Right lobe of liver (tissue), 6 donors: ENCODE results near the gene EEFSEC. TPM values are rescaled to one million over a fixed set of nuclear protein-coding genes. Genes with fewer than 3 reads are reported as not detected.

ENCODE experiments used
- ATAC-seq, 4 donors: fragments of 200-7000 bp; cut with Tn5 transposase; one replicate each; pipeline ENCODE4 v1.9.1; 2020; ENCODE audit warnings: mild to moderate bottlenecking in 4 of 4, moderate library complexity in 4 of 4
- DNase-seq, 3 donors: peaks; one replicate each; pipeline ENCODE4 v3.0.0-alpha.2; 2020
- H3K27ac ChIP-seq, 3 donors: fragments of 200-600 bp; one replicate each; pipeline ENCODE4 v1.8.0; 2022
- H3K27me3 ChIP-seq, 2 donors: fragments of 200-600 bp; one replicate each; pipeline ENCODE4 v1.8.0; 2022
- H3K36me3 ChIP-seq, 4 donors: fragments of 200-600 bp; sonication (generic) in 1 of 4; one replicate each; pipeline versions ENCODE4 v1.5.1 to v1.8.0; 2017 to 2022; ENCODE audit warnings: control low read depth in 1 of 4
- H3K4me1 ChIP-seq, 4 donors: fragments of 200-600 bp; sonication (generic) in 1 of 4; one replicate each; pipeline versions ENCODE4 v1.5.1 to v1.8.0; 2017 to 2022; ENCODE audit warnings: control low read depth in 1 of 4
- H3K4me3 ChIP-seq, 3 donors: fragments of 200-600 bp; one replicate each; pipeline ENCODE4 v1.8.0; 2022
- H3K9me3 ChIP-seq, 4 donors: fragments of 200-600 bp; sonication (generic) in 1 of 4; one replicate each; pipeline versions ENCODE4 v1.5.1 to v1.8.0; 2017 to 2022; ENCODE audit warnings: control low read depth in 1 of 4
- CTCF ChIP-seq, 4 donors: fragments of 200-600 bp in 3 of 4; fragments of 450-650 bp in 1 of 4; IDR thresholded peaks; one replicate each; pipeline versions ENCODE4 v1.5.1 to v1.8.0; 2016 to 2022; ENCODE audit warnings: antibody characterized with exemption in 4 of 4, mild to moderate bottlenecking in 2 of 4
- POLR2A ChIP-seq: fragments of 450-650 bp; IDR thresholded peaks from one replicate; pipeline ENCODE4 v1.6.1; 2017; ENCODE audit warnings: antibody characterized with exemption, mild to moderate bottlenecking
- WGBS: methylation state at CpG from one replicate; pipeline ENCODE4 v1.1.6; 2018; ENCODE audit warnings: low coverage, low lambda C conversion rate; ENCODE audit not compliant: insufficient coverage; ENCODE audit errors: missing lambda C conversion rate; 5-methylcytosine and 5-hydroxymethylcytosine counted together
- intact Hi-C, 2 donors: fragments of 100-400 bp; cut with DNase I; formaldehyde crosslinking; loops; one replicate each; pipeline versions ENCODE4 v1.11.2 to v1.14.1; 2022
- total RNA-seq, 6 experiments: library from RNA; depleted of rRNA in 2 of 6; stranded (reverse); fragments of >200 nt in 2 of 6; fragmentation: NEBNext Ultra II Directional in 3 of 6; extraction: Animal tissue kit (Norgen Biotek cat#: 25700) in 3 of 6; gene quantifications; one replicate each; pipeline versions ENCODE4 v1.1.0 to v1.2.4, GENCODE V29; 2016 to 2023
- donor health status: DM: no; HTN: yes; CAD: no.
- donor health status: DM: no; HTN: no; CAD: no.
- donor health status: DM: no; HTN: no; CAD: no.
- donor health status: DM: no; HTN: yes; CAD: no.
- donor health status: DM: no; HTN: yes; CAD: no.

Gene EEFSEC
- total RNA-seq, 6 experiments from 2014 or later, result 10.1 to 24.0 (median 13.4) TPM

- Histone ChIP-seq H3K4me3 (no peak overlapping the region), H3K27me3 (no peaks in the 10 kb centered on the region)
These were observed 34.2 kb downstream of the EEFSEC start for GRCh38 chr3:128187495-128187894.

DNA sequence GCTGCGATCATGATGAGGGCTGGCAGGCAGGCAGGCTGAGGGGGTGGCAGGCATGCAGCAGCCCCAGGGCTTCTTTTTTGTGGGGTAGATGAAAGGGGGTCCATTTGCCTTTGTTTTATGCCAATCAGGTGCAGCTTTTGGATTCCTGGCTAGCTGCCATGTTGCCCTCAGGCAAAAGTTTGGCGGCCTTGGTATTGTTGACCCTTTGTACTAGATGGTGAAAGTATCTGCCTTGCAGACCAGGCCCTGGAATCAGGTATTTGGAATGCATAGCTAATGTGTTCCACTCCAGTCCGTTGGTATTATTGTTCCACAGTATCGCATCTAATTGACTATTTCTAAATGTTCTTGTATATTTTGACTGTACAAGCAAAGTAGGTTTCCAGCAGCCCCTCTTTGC is 35.0 kb downstream of the EEFSEC start:
- H3K27me3 ChIP-seq, result no peaks in the 10 kb centered on the region
- H3K9me3 ChIP-seq, result no peaks in the 10 kb centered on the region
- H3K36me3 ChIP-seq, result no peaks in the 10 kb centered on the region
- intact Hi-C loops, result no loop called here
- TF ChIP-seq CTCF (IDR thresholded peaks at IDR 0.05) (no peak), POLR2A (no peak)
- H3K4me1 ChIP-seq, result no peaks in the 10 kb centered on the region
- 80% methylated on average over 3 of the region's 4 CpGs for WGBS
- ATAC-seq (peak in 2 of 4 donors; percentile 47 to 55), DNase-seq (no peak)
- H3K4me3 ChIP-seq, result no peak overlapping the region
- no peak overlapping the region for H3K27ac ChIP-seq

More at GRCh38 chr3:128187495-128187894, 34.2 kb downstream of the EEFSEC start:
- no peak for ATAC-seq
- no peak for DNase-seq
- no peaks in the 10 kb centered on the region for H3K36me3 ChIP-seq
- no peaks in the 10 kb centered on the region for H3K4me1 ChIP-seq
- 92% methylated on average over 1 of the region's 1 CpG for WGBS
- intact Hi-C loops, result no loop called here
- no peak for TF ChIP-seq CTCF (IDR thresholded peaks at IDR 0.05)
- TF ChIP-seq POLR2A, result no peak
- H3K27ac ChIP-seq, result no peak overlapping the region
- H3K9me3 ChIP-seq, result no peaks in the 10 kb centered on the region

GRCh38 chr3:128188956-128189355 is 35.7 kb downstream of the EEFSEC start:
- no peaks in the 10 kb centered on the region for H3K27me3 ChIP-seq
- no peak for TF ChIP-seq CTCF (IDR thresholded peaks at IDR 0.05)
- no peak for TF ChIP-seq POLR2A
- no peaks in the 10 kb centered on the region for H3K9me3 ChIP-seq
- no peak overlapping the region for H3K4me3 ChIP-seq
- no peaks in the 10 kb centered on the region for H3K4me1 ChIP-seq
- no peaks in the 10 kb centered on the region for H3K36me3 ChIP-seq
- intact Hi-C loops, result no loop called here
- ATAC-seq, result no peak
- DNase-seq, result no peak
- no peak overlapping the region for H3K27ac ChIP-seq
- no CpG with 5 or more reads among the region's 4 CpGs for WGBS

DNA sequence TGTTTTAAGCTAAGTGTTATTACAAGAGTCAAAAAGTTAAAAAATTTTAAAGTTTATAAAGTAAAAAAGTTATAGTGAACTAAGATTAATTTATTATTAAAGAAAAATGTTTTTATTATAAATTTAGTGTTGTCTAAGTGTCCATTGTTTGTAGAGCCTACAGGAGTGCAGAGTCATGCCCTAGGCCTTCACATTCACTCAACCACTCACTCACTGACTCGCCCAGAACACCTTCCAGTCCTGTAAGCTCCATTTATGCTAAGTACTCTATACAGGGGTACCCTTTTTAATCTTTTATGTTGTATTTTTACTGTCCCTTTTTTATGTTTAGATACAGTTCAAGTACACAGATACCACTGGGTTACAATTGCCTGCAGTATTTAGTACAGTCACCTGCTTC is 37.2 kb downstream of the EEFSEC start:
- intact Hi-C loops, result no loop called here

More for the DNA sequence above, 37.2 kb downstream of the EEFSEC start:
- DNase-seq, result no peak
- Histone ChIP-seq H3K9me3 (no peaks in the 10 kb centered on the region), H3K36me3 (no peaks in the 10 kb centered on the region), H3K4me1 (no peaks in the 10 kb centered on the region), H3K4me3 (no peak overlapping the region), H3K27ac (no peak overlapping the region), H3K27me3 (no peaks in the 10 kb centered on the region)
- TF ChIP-seq POLR2A (no peak), CTCF (IDR thresholded peaks at IDR 0.05) (no peak)
- 92% methylated on average over 1 of the region's 1 CpG for WGBS
- no peak for ATAC-seq
